SK-N-MC (cell line): ENCODE data around the gene SELE.

Experiments
- EZH2 ChIP-seq: fragments of 200-600 bp; sonication (generic); IDR thresholded peaks from one replicate; pipeline ENCODE4 v1.6.1; 2017; ENCODE audit warnings: antibody characterized with exemption
- POLR2AphosphoS5 ChIP-seq: IDR thresholded peaks from 2 replicates; pipeline ENCODE4 v1.6.1; 2012; ENCODE audit warnings: mild to moderate bottlenecking, low read depth, low read length, borderline replicate concordance

GRCh38 chr1:169768161-169768560 lies 34.3 kb upstream of the SELE start:
- TF ChIP-seq POLR2AphosphoS5: no peak
- TF ChIP-seq EZH2: no peak
